ENCODE results near the gene GCLM. TPM values are rescaled to one million over a fixed set of nuclear protein-coding genes. Genes with fewer than 3 reads are reported as not detected.

The GCLM gene
- total RNA-seq, 1 experiment from 2014 or later = 28.9 TPM

DNA sequence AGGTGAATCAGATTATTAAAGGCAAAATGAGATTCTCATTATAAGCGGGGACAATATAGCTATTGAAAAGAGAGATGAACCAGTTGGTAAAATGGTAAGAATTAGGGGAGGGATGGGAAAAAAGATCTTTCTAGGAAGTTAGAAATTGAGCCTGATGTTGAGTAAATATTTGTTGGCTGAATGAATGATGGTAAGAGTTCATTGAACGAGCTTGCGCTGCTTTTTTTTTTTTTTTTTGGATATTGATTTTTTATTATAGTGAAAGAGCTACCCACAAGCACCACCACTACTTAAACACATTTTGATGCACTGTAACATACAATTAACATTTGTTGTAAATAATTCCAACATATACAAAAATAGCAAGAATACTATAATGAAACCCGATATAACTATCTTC is 1.1 kb upstream of the GCLM start (continued):
- TF ChIP-seq, protein P1, sequence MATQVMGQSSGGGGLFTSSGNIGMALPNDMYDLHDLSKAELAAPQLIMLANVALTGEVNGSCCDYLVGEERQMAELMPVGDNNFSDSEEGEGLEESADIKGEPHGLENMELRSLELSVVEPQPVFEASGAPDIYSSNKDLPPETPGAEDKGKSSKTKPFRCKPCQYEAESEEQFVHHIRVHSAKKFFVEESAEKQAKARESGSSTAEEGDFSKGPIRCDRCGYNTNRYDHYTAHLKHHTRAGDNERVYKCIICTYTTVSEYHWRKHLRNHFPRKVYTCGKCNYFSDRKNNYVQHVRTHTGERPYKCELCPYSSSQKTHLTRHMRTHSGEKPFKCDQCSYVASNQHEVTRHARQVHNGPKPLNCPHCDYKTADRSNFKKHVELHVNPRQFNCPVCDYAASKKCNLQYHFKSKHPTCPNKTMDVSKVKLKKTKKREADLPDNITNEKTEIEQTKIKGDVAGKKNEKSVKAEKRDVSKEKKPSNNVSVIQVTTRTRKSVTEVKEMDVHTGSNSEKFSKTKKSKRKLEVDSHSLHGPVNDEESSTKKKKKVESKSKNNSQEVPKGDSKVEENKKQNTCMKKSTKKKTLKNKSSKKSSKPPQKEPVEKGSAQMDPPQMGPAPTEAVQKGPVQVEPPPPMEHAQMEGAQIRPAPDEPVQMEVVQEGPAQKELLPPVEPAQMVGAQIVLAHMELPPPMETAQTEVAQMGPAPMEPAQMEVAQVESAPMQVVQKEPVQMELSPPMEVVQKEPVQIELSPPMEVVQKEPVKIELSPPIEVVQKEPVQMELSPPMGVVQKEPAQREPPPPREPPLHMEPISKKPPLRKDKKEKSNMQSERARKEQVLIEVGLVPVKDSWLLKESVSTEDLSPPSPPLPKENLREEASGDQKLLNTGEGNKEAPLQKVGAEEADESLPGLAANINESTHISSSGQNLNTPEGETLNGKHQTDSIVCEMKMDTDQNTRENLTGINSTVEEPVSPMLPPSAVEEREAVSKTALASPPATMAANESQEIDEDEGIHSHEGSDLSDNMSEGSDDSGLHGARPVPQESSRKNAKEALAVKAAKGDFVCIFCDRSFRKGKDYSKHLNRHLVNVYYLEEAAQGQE (IDR thresholded peaks at IDR 0.05; ENCODE audit: low read depth) = no peak
- TF ChIP-seq ZBTB33 (IDR thresholded peaks at IDR 0.05; ENCODE audit: extremely low read depth, insufficient replicate concordance, low read length) (no peak), EZH2phosphoT487 (IDR thresholded peaks at IDR 0.05; ENCODE audit: borderline replicate concordance) (no peak), ATF3 (IDR thresholded peaks at IDR 0.05) (no peak), ELF1 (IDR thresholded peaks at IDR 0.05; ENCODE audit: borderline replicate concordance, low read depth) (no peak), SRF (IDR thresholded peaks at IDR 0.05; ENCODE audit: low read depth) (no peak), RAD21 (IDR thresholded peaks at IDR 0.05; ENCODE audit: low read depth) (no peak), ZFX (IDR thresholded peaks at IDR 0.05) (no peak), JUND (IDR thresholded peaks at IDR 0.05) (no peak), FOSL1 (IDR thresholded peaks at IDR 0.05; ENCODE audit: low read depth) (no peak)

All from HCT116 (cell line).